IPS-11a (cell line): Measurements from ENCODE around the gene BIVM.

ENCODE experiments used
- H3K4me3 ChIP-seq: one replicate; pipeline ENCODE4 v1.5.1; 2013; ENCODE audit warnings: low read depth, low read length, control low read depth

Gene BIVM

GRCh38 chr13:102838982-102839381 lies 40.1 kb downstream of the BIVM start:
- no peak overlapping the region for H3K4me3 ChIP-seq

- no peak overlapping the region for H3K4me3 ChIP-seq
Measured at GRCh38 chr13:102839462-102839861, 40.5 kb downstream of the BIVM start.

GRCh38 chr13:102845289-102845629 lies 46.3 kb downstream of the BIVM start:
- H3K4me3 ChIP-seq: peak overlapping the region; percentile 94

GRCh38 chr13:102845630-102846260 lies 46.8 kb downstream of the BIVM start, which contains the start of gene ERCC5:
Gene ERCC5 (plus strand): TSS chr13:102846032. CDS start chr13:102846267, 235 bp downstream.
- H3K4me3 ChIP-seq: peak within 1 kb of the TSS; percentile 94

GRCh38 chr13:102846261-102847015 lies 47.5 kb downstream of the BIVM start:
- peak overlapping the region; percentile 94 for H3K4me3 ChIP-seq

GRCh38 chr13:102847272-102848234 lies 48.6 kb downstream of the BIVM start:
- H3K4me3 ChIP-seq: no peak overlapping the region

- H3K4me3 ChIP-seq: no peak overlapping the region
Measured at GRCh38 chr13:102848956-102849355, 50.0 kb downstream of the BIVM start.

- H3K4me3 ChIP-seq: no peak overlapping the region
Measured at GRCh38 chr13:102852556-102852955, 53.6 kb downstream of the BIVM start.

- H3K4me3 ChIP-seq: no peak overlapping the region
Measured at GRCh38 chr13:102854675-102855074, 55.8 kb downstream of the BIVM start.

GRCh38 chr13:102856557-102856956 lies 57.6 kb downstream of the BIVM start:
- no peak overlapping the region for H3K4me3 ChIP-seq

- no peak overlapping the region for H3K4me3 ChIP-seq
Measured at GRCh38 chr13:102862624-102863210, 63.8 kb downstream of the BIVM start.

- H3K4me3 ChIP-seq: no peak overlapping the region
Measured at GRCh38 chr13:102863590-102863989, 64.7 kb downstream of the BIVM start.

GRCh38 chr13:102868366-102868936 lies 69.5 kb downstream of the BIVM start:
- no peak overlapping the region for H3K4me3 ChIP-seq

GRCh38 chr13:102869948-102870676 lies 71.2 kb downstream of the BIVM start:
- no peak overlapping the region for H3K4me3 ChIP-seq

- no peak overlapping the region for H3K4me3 ChIP-seq
Measured at GRCh38 chr13:102870677-102871415, 71.9 kb downstream of the BIVM start.

- H3K4me3 ChIP-seq: no peak overlapping the region
Measured at GRCh38 chr13:102872131-102872530, 73.2 kb downstream of the BIVM start.

- no peak overlapping the region for H3K4me3 ChIP-seq
Measured at GRCh38 chr13:102872531-102872930, 73.6 kb downstream of the BIVM start.

- no peak overlapping the region for H3K4me3 ChIP-seq
Measured at GRCh38 chr13:102873653-102874052, 74.7 kb downstream of the BIVM start.

GRCh38 chr13:102875256-102875655 lies 76.3 kb downstream of the BIVM start:
- no peak overlapping the region for H3K4me3 ChIP-seq
